SK-N-SH (cell line): ENCODE data around the gene RGR. TPM values are rescaled to one million over a fixed set of nuclear protein-coding genes. Genes with fewer than 3 reads are reported as not detected.

Experiments used
- CTCF ChIA-PET: fragments of 300-600, 350-600 bp; formaldehyde crosslinking; extraction: SDS; loops from one replicate; lab custom pipeline; 2021; lab: Yijun Ruan, JAX
- POLR2A ChIA-PET: fragments of 350-600 bp; sonication (Branson Sonifier 250); formaldehyde crosslinking; extraction: SDS; loops from one replicate; lab custom pipeline; 2020; ENCODE audit warnings: antibody characterized with exemption, inconsistent platforms; lab: Yijun Ruan, JAX
- DNase-seq: peaks from one replicate; pipeline ENCODE4 v3.0.0; 2012
- H2AFZ ChIP-seq: fragments of 200-600 bp; sonication (generic); 2 replicates; pipeline ENCODE4 v1.8.1; 2016; ENCODE audit warnings: antibody characterized with exemption, mild to moderate bottlenecking, low read depth
- H3F3A ChIP-seq: fragments of 200-600 bp; sonication (generic); replicated peaks from 2 replicates; pipeline ENCODE3; 2016; ENCODE audit warnings: antibody characterized with exemption, mild to moderate bottlenecking; ENCODE audit not compliant: insufficient read depth
- H3K27ac ChIP-seq, 2 experiments: fragments of 200-500 bp in 1 of 2; fragments of 200-600 bp in 1 of 2; sonication (Bioruptor generic) in 1 of 2; sonication (generic), shearing (Covaris generic) in 1 of 2; 2 replicates each; pipeline versions ENCODE4 v1.5.1 to v1.6.1; 2014 to 2016; ENCODE audit warnings: low read depth in 2 of 2, inconsistent platforms in 1 of 2, low read length in 1 of 2, mild to moderate bottlenecking in 1 of 2, mixed read lengths in 1 of 2
- H3K27me3 ChIP-seq: fragments of 200-600 bp; sonication (generic), shearing (Covaris generic); 2 replicates; pipeline ENCODE4 v1.6.1; 2016; ENCODE audit warnings: mixed run types; ENCODE audit not compliant: insufficient read depth
- H3K36me3 ChIP-seq, 2 experiments: fragments of 200-500 bp in 1 of 2; fragments of 200-600 bp in 1 of 2; sonication (Bioruptor generic) in 1 of 2; sonication (generic) in 1 of 2; replicated peaks in 1 of 2; 2 replicates each; pipeline versions ENCODE3 to v1.5.1; 2014 to 2016; ENCODE audit warnings: low read length in 1 of 2, mild to moderate bottlenecking in 1 of 2; ENCODE audit not compliant: insufficient read depth in 2 of 2, control insufficient read depth in 1 of 2
- H3K4me1 ChIP-seq, 2 experiments: fragments of 200-500 bp in 1 of 2; fragments of 200-600 bp in 1 of 2; sonication (Bioruptor generic) in 1 of 2; sonication (generic), shearing (Covaris generic) in 1 of 2; 2 replicates each; pipeline versions ENCODE4 v1.5.1 to v1.6.1; 2014 to 2016; ENCODE audit warnings: low read depth in 1 of 2, low read length in 1 of 2, mixed run types in 1 of 2; ENCODE audit not compliant: insufficient read depth in 2 of 2, control insufficient read depth in 1 of 2
- H3K4me2 ChIP-seq: fragments of 200-600 bp; sonication (generic), shearing (Covaris generic); 2 replicates; pipeline ENCODE4 v1.6.1; 2017; ENCODE audit warnings: mixed run types
- H3K4me3 ChIP-seq, 2 experiments: fragments of 200-500 bp in 1 of 2; fragments of 200-600 bp in 1 of 2; sonication (Bioruptor generic) in 1 of 2; sonication (generic), shearing (Covaris generic) in 1 of 2; 2 replicates each; pipeline versions ENCODE4 v1.5.1 to v1.8.1; 2014 to 2016; ENCODE audit warnings: low read depth in 2 of 2, inconsistent platforms in 1 of 2, low read length in 1 of 2, mild to moderate bottlenecking in 1 of 2, mixed read lengths in 1 of 2, moderate library complexity in 1 of 2
- H3K79me2 ChIP-seq: fragments of 200-600 bp; sonication (generic); 2 replicates; pipeline ENCODE4 v1.8.1; 2017; ENCODE audit warnings: mild to moderate bottlenecking; ENCODE audit not compliant: insufficient read depth
- H3K9ac ChIP-seq: fragments of 200-600 bp; sonication (generic); 2 replicates; pipeline ENCODE4 v1.6.1; 2017; ENCODE audit warnings: mixed run types
- H3K9me2 ChIP-seq: fragments of 200-600 bp; sonication (generic); 2 replicates; pipeline ENCODE4 v1.6.1; 2017; ENCODE audit warnings: mixed run types
- H3K9me3 ChIP-seq: fragments of 200-600 bp; sonication (generic); 2 replicates; pipeline ENCODE4 v1.6.1; 2017; ENCODE audit warnings: mixed run types, mild to moderate bottlenecking, moderate library complexity
- H4K20me1 ChIP-seq: fragments of 200-600 bp; sonication (generic); 2 replicates; pipeline ENCODE4 v1.6.1; 2017; ENCODE audit warnings: mild to moderate bottlenecking, mixed run types; ENCODE audit not compliant: insufficient read depth
- CTCF ChIP-seq: fragments of 200-600 bp; sonication (generic); IDR thresholded peaks from 2 replicates; pipeline ENCODE4 v1.6.1; 2017; ENCODE audit warnings: antibody characterized with exemption, mild to moderate bottlenecking, moderate library complexity
- FOSL2 ChIP-seq: IDR thresholded peaks from 2 replicates; pipeline ENCODE4 v1.4.0; 2012; ENCODE audit warnings: low read depth, mild to moderate bottlenecking, moderate library complexity, borderline replicate concordance
- FOXJ3 ChIP-seq: sonication (generic); formaldehyde crosslinking; IDR thresholded peaks from 2 replicates; pipeline ENCODE4 v1.5.1; 2020; ENCODE audit warnings: mild to moderate bottlenecking, missing genetic modification reagents
- GABPA ChIP-seq: IDR thresholded peaks from 2 replicates; pipeline ENCODE4 v1.4.0; 2012; ENCODE audit warnings: low read depth, mild to moderate bottlenecking
- MEF2A ChIP-seq: IDR thresholded peaks from 2 replicates; pipeline ENCODE4 v1.4.0; 2012; ENCODE audit warnings: low read depth, borderline replicate concordance
- RAD21 ChIP-seq: IDR thresholded peaks from 2 replicates; pipeline ENCODE4 v1.6.1; 2012; ENCODE audit warnings: mild to moderate bottlenecking, low read length
- REST ChIP-seq: IDR thresholded peaks from 2 replicates; pipeline ENCODE4 v1.6.1; 2012; ENCODE audit warnings: mild to moderate bottlenecking, low read depth, low read length, moderate library complexity
- SIN3A ChIP-seq: IDR thresholded peaks from 2 replicates; pipeline ENCODE4 v1.6.1; 2012; ENCODE audit warnings: low read depth, mild to moderate bottlenecking, low read length, moderate library complexity, borderline replicate concordance
- TAF1 ChIP-seq: IDR thresholded peaks from 2 replicates; pipeline ENCODE4 v1.6.1; 2012; ENCODE audit warnings: low read depth, mild to moderate bottlenecking, low read length, moderate library complexity, borderline replicate concordance
- TEAD4 ChIP-seq: IDR thresholded peaks from 2 replicates; pipeline ENCODE4 v1.4.0; 2012; ENCODE audit warnings: mild to moderate bottlenecking, borderline replicate concordance; ENCODE audit not compliant: insufficient read depth
- USF2 ChIP-seq: fragments of 150-350 bp; IDR thresholded peaks from 2 replicates; pipeline ENCODE4 v1.6.1; 2017; ENCODE audit warnings: antibody characterized with exemption, low read length, low read depth, borderline replicate concordance
- WGBS: methylation state at CpG from one replicate; pipeline ENCODE4 v1.1.6; 2017; ENCODE audit warnings: low lambda C conversion rate; 5-methylcytosine and 5-hydroxymethylcytosine counted together
- polyA plus RNA-seq, 3 experiments: library from polyadenylated mRNA; depleted of rRNA; stranded (reverse); fragments of >200 nt; gene quantifications; 2 replicates each; pipeline ENCODE4 v1.2.3, GENCODE V29; 2012
- TF ChIP-seq, protein P1 (sequence below): IDR thresholded peaks from 2 replicates; pipeline ENCODE4; 2012
- TF ChIP-seq, protein P2 (sequence below): IDR thresholded peaks from 2 replicates; pipeline ENCODE4 v1.4.0; 2012; ENCODE audit warnings: low read depth, borderline replicate concordance
- TF ChIP-seq, protein P3 (sequence below): fragments of 150-350 bp; IDR thresholded peaks from 2 replicates; pipeline ENCODE4 v1.6.1; 2016; ENCODE audit warnings: mild to moderate bottlenecking, low read depth, low read length

RGR gene
- polyA plus RNA-seq, 1 of the 3 experiments (the other 2 are of a cell fraction) = not detected

GRCh38 chr10:84302223-84302622 is 57.4 kb downstream of the RGR start:
- Histone ChIP-seq H3K36me3 (no peaks in the 10 kb centered on the region), H3F3A (no peaks in the 10 kb centered on the region), H3K4me1 (peaks cover 0 to 2% of the 10 kb centered on the region in 2 experiments; a peak in 1 of 4 replicates), H4K20me1 (no peaks in the 10 kb centered on the region), H3K9me2 (no peaks in the 10 kb centered on the region), H3K4me2 (no peak overlapping the region), H3K9me3 (no peaks in the 10 kb centered on the region), H3K27ac (no peak overlapping the region), H3K9ac (no peak overlapping the region), H2AFZ (no peak overlapping the region), H3K79me2 (no peaks in the 10 kb centered on the region), H3K27me3 (no peaks in the 10 kb centered on the region), H3K4me3 (no peak overlapping the region)
- DNase-seq = no peak
- POLR2A ChIA-PET = no interaction called here
- TF ChIP-seq FOSL2 (no peak), MEF2A (no peak), TEAD4 (no peak)
- CTCF ChIA-PET = interaction anchor here (0.5 to 0.8 kb wide), 2 partner anchors 235 kb away, joined by 3 read pairs; no protein-coding TSS in a partner anchor
- 62% methylated on average over 2 of the region's 2 CpGs for WGBS

DNA sequence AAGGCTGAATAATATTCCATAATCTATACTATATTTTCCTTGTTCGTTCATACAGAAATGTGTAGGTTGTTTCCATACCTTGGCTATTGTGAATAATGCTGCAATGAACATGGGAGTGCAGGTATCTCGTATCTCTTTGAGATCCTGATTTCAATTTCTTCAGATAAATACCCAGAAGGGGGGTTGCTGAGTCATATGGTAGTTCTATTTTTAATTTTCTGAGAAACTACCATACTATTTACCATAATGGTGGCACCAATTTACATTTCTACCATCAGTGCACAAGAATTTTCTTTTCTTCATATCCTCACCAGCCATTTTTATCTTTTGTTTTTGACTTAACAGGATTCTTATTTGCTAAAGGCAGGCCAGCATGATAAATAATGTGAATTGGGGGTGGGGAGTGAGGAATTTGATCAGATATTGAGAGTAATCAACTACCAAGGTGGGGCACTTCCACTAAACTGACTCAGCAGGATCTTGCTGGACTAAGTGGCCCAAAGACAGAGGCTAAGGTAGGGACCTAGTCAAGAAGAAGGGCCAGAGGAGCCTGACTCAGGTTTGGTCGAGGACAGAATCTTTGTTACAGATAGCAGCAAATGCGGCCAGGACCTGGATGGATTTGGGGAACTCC is 62.0 kb downstream of the RGR start:
- H4K20me1 ChIP-seq = no peaks in the 10 kb centered on the region
- H3K9me3 ChIP-seq = no peaks in the 10 kb centered on the region
- 81% methylated on average over 3 of the region's 4 CpGs for WGBS
- no peaks in the 10 kb centered on the region for H3K9me2 ChIP-seq
- CTCF ChIA-PET = interaction anchor here (1.0 kb wide), 1 partner anchor 42 kb away, joined by 3 read pairs; no protein-coding TSS in a partner anchor
- H3K4me3 ChIP-seq = no peak overlapping the region
- no peak overlapping the region for H2AFZ ChIP-seq
- peaks cover 26% of the 10 kb centered on the region for H3F3A ChIP-seq
- H3K4me2 ChIP-seq = no peak overlapping the region; the same call in 1 of the 2 replicates
- no peak overlapping the region for H3K27ac ChIP-seq
- H3K27me3 ChIP-seq = no peaks in the 10 kb centered on the region
- POLR2A ChIA-PET = interaction anchor here (0.6 kb wide), 1 partner anchor 1449 kb away, joined by 3 read pairs; no protein-coding TSS in a partner anchor
- H3K9ac ChIP-seq = no peak overlapping the region
- H3K79me2 ChIP-seq = no peaks in the 10 kb centered on the region
- peaks cover 11 to 24% of the 10 kb centered on the region in 2 experiments; a peak in 3 of 4 replicates for H3K4me1 ChIP-seq
- no peaks in the 10 kb centered on the region for H3K36me3 ChIP-seq
- no peak for DNase-seq
- TF ChIP-seq REST (no peak), TAF1 (no peak), RAD21 (no peak), CTCF (no peak), FOXJ3 (CRISPR knock-in tag) (no peak), TEAD4 (no peak), GABPA (no peak), USF2 (no peak), SIN3A (no peak)
- TF ChIP-seq, protein P1, sequence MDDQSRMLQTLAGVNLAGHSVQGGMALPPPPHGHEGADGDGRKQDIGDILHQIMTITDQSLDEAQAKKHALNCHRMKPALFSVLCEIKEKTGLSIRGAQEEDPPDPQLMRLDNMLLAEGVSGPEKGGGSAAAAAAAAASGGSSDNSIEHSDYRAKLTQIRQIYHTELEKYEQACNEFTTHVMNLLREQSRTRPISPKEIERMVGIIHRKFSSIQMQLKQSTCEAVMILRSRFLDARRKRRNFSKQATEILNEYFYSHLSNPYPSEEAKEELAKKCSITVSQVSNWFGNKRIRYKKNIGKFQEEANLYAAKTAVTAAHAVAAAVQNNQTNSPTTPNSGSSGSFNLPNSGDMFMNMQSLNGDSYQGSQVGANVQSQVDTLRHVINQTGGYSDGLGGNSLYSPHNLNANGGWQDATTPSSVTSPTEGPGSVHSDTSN = no peak
- TF ChIP-seq, protein P2, sequence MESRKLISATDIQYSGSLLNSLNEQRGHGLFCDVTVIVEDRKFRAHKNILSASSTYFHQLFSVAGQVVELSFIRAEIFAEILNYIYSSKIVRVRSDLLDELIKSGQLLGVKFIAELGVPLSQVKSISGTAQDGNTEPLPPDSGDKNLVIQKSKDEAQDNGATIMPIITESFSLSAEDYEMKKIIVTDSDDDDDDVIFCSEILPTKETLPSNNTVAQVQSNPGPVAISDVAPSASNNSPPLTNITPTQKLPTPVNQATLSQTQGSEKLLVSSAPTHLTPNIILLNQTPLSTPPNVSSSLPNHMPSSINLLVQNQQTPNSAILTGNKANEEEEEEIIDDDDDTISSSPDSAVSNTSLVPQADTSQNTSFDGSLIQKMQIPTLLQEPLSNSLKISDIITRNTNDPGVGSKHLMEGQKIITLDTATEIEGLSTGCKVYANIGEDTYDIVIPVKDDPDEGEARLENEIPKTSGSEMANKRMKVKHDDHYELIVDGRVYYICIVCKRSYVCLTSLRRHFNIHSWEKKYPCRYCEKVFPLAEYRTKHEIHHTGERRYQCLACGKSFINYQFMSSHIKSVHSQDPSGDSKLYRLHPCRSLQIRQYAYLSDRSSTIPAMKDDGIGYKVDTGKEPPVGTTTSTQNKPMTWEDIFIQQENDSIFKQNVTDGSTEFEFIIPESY = no peak
- TF ChIP-seq, protein P3, sequence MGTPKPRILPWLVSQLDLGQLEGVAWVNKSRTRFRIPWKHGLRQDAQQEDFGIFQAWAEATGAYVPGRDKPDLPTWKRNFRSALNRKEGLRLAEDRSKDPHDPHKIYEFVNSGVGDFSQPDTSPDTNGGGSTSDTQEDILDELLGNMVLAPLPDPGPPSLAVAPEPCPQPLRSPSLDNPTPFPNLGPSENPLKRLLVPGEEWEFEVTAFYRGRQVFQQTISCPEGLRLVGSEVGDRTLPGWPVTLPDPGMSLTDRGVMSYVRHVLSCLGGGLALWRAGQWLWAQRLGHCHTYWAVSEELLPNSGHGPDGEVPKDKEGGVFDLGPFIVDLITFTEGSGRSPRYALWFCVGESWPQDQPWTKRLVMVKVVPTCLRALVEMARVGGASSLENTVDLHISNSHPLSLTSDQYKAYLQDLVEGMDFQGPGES = no peak
